Measurements from ENCODE around the gene E2F4. TPM values are rescaled to one million over a fixed set of nuclear protein-coding genes. Genes with fewer than 3 reads are reported as not detected.

The E2F4 gene
- total and polyA plus RNA-seq, 4 donors, result 16.7 to 53.5 (median 40.7) TPM

DNA sequence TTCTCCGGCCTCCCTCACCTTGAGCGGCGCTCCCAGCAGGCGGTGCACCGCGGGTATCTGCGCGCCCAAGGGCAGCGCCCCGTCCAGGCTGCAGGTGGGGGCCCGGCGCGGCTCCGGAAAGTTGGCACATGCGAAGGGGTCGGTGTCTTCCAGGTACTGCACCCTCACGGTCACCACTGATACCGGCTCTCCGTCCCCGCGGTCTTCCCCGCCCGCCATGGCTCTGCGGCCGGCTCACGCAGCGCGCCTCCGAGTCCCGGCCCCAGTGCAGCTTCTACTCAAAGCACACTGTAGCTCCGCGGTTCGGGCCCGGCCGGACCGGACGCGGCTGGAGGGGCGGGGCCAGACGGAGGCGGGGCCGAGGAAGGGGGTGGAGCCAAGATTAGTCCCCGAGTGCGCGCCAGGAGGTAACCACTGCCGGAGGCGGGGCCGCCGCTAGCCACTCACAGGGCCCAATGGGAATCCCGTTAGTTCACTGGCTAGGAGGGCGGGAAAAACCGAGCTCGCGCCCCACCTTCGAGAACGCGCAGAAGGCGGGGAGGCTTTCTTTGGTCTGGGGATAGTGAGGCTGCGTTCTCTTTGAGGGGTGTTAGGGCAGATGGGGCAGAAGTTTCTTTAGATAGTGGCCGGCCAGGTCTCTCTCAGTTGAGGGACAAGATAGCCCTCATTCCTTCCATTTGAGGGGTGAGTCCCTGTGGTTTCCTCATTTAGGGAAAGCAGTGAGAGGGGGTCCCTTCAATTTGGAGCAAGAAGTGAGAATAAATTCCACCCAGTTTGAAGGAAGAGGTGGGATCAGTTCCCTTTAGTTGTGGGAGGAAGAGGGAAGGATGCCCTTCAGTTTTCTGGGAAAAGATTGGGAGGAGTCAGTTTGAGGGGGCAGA is 55.5 kb downstream of the E2F4 start, which contains the start of gene FHOD1:
Gene FHOD1 (minus strand): TSS at position 290 of the 881 bp plus-strand sequence. CDS start 71 bp downstream, at position 219.
- Histone ChIP-seq H3K4me1 (ENCODE audit: control insufficient read depth, insufficient read depth, low read length) (peaks cover 48% of the 10 kb centered on the region), H3K27ac (ENCODE audit: low read depth, low read length) (peak within 1 kb of the TSS; percentile 87), H3K9me3 (ENCODE audit: control insufficient read depth, insufficient read depth, low read length) (no peaks in the 10 kb centered on the region), H3K4me3 (ENCODE audit: low read depth, low read length) (peak within 1 kb of the TSS; percentile 72), H3K36me3 (ENCODE audit: control insufficient read depth, insufficient read depth, low read length) (no peaks in the 10 kb centered on the region), H3K27me3 (ENCODE audit: control insufficient read depth, insufficient read depth, low read length) (peaks cover 8% of the 10 kb centered on the region)
- under 1% methylated on average over 59 of the region's 60 CpGs for WGBS (ENCODE audit: insufficient coverage)
- peak in 5 of 6 donors; percentile 66 to 96 (median 81) for DNase-seq (ENCODE audit: low read depth in 4 of 6, low spot score in 6 of 6)

- 6% methylated on average over 7 of the region's 7 CpGs for WGBS (ENCODE audit: insufficient coverage)
These were observed 56.1 kb downstream of the E2F4 start for GRCh38 chr16:67248073-67248400.

More at GRCh38 chr16:67248073-67248400, 56.1 kb downstream of the E2F4 start:
- H3K4me3 ChIP-seq (ENCODE audit: low read depth, low read length), result peak overlapping the region; percentile 72
- H3K27me3 ChIP-seq (ENCODE audit: control insufficient read depth, insufficient read depth, low read length), result peaks cover 8% of the 10 kb centered on the region
- no peaks in the 10 kb centered on the region for H3K36me3 ChIP-seq (ENCODE audit: control insufficient read depth, insufficient read depth, low read length)
- no peak for DNase-seq (ENCODE audit: low read depth in 4 of 6, low spot score in 6 of 6)
- H3K4me1 ChIP-seq (ENCODE audit: control insufficient read depth, insufficient read depth, low read length), result peaks cover 48% of the 10 kb centered on the region
- H3K9me3 ChIP-seq (ENCODE audit: control insufficient read depth, insufficient read depth, low read length), result no peaks in the 10 kb centered on the region
- H3K27ac ChIP-seq (ENCODE audit: low read depth, low read length), result peak overlapping the region; percentile 54

Small RNAs within 50 kb of the gene (small RNA-seq; reads per million reads assigned to genes)
- gene MIR328 (ENCODE audit: low replicate concordance), result 13.2 reads per million, percentile 96 among the genes with 10 or more reads in this experiment

Other genes starting within 250 kb of the E2F4 start
- gene CES3, start 230.9 kb upstream of the E2F4 start, total RNA-seq, result 1 to 10 TPM in 1 of 2 donors, under 1 TPM in 1; 0.99 to 2.1 TPM
- gene CES3, start 230.9 kb upstream of the E2F4 start, polyA plus RNA-seq (ENCODE audit: insufficient read length in 2 of 2), result 1 to 10 TPM; 1.1 to 1.8 TPM
- gene CES4A, start 203.6 kb upstream of the E2F4 start, total RNA-seq, result 10 to 100 TPM in 1 of 2 donors, 1 to 10 TPM in 1; 9.8 to 22.5 TPM
- gene CES4A, start 203.6 kb upstream of the E2F4 start, polyA plus RNA-seq (ENCODE audit: insufficient read length in 2 of 2), result 10 to 100 TPM; 18.5 to 48.6 TPM
- 10 to 100 TPM; 45.4 to 59.4 TPM for gene CBFB, start 163.0 kb upstream of the E2F4 start, total RNA-seq
- gene CBFB, start 163.0 kb upstream of the E2F4 start, polyA plus RNA-seq (ENCODE audit: insufficient read length in 2 of 2), result 10 to 100 TPM; 36.1 to 38.6 TPM
- 10 to 100 TPM; 15.5 to 32.2 TPM for gene PHAF1, start 82.2 kb upstream of the E2F4 start, total RNA-seq
- gene PHAF1, start 82.2 kb upstream of the E2F4 start, polyA plus RNA-seq (ENCODE audit: insufficient read length in 2 of 2), result 10 to 100 TPM; 23.5 to 24.7 TPM
- gene B3GNT9, start 41.2 kb upstream of the E2F4 start, total RNA-seq, result 10 to 100 TPM; 10.8 to 34.9 TPM
- gene B3GNT9, start 41.2 kb upstream of the E2F4 start, polyA plus RNA-seq (ENCODE audit: insufficient read length in 2 of 2), result 10 to 100 TPM in 1 of 2 donors, 1 to 10 TPM in 1; 6.2 to 11.1 TPM
- 10 to 100 TPM; 12.1 to 13.9 TPM for gene TRADD, start 32.2 kb upstream of the E2F4 start, total RNA-seq
- 10 to 100 TPM; 11.6 to 17.0 TPM for gene TRADD, start 32.2 kb upstream of the E2F4 start, polyA plus RNA-seq (ENCODE audit: insufficient read length in 2 of 2)
- 1 to 10 TPM; 1.9 to 3.9 TPM for gene FBXL8, start 32.2 kb upstream of the E2F4 start, total RNA-seq
- 1 to 10 TPM; 1.8 to 5.3 TPM for gene FBXL8, start 32.2 kb upstream of the E2F4 start, polyA plus RNA-seq (ENCODE audit: insufficient read length in 2 of 2)
- 10 to 100 TPM; 14.0 to 55.0 TPM for gene HSF4, start 27.4 kb upstream of the E2F4 start, total RNA-seq
- 10 to 100 TPM; 28.5 to 54.5 TPM for gene HSF4, start 27.4 kb upstream of the E2F4 start, polyA plus RNA-seq (ENCODE audit: insufficient read length in 2 of 2)
- gene NOL3, start 21.6 kb upstream of the E2F4 start, total RNA-seq, result 10 to 100 TPM; 14.0 to 17.9 TPM
- gene NOL3, start 21.6 kb upstream of the E2F4 start, polyA plus RNA-seq (ENCODE audit: insufficient read length in 2 of 2), result 10 to 100 TPM; 20.3 to 25.4 TPM
- 10 to 100 TPM; 22.2 to 34.6 TPM for gene MATCAP1, start 8.2 kb upstream of the E2F4 start, total RNA-seq
- gene MATCAP1, start 8.2 kb upstream of the E2F4 start, polyA plus RNA-seq (ENCODE audit: insufficient read length in 2 of 2), result 100 to 1,000 TPM; 127 to 157 TPM
- gene EXOC3L1, start 2.0 kb upstream of the E2F4 start, total RNA-seq, result 1 to 10 TPM; 1.1 to 2.3 TPM
- 1 to 10 TPM; 5.4 to 5.5 TPM for gene EXOC3L1, start 2.0 kb upstream of the E2F4 start, polyA plus RNA-seq (ENCODE audit: insufficient read length in 2 of 2)
- 1 to 10 TPM in 1 of 2 donors, under 1 TPM in 1; 0.10 to 1.2 TPM for gene ELMO3, start 7.0 kb downstream of the E2F4 start, total RNA-seq
- gene ELMO3, start 7.0 kb downstream of the E2F4 start, polyA plus RNA-seq (ENCODE audit: insufficient read length in 2 of 2), result 1 to 10 TPM; 1.5 to 2.9 TPM
- 10 to 100 TPM; 18.8 to 39.9 TPM for gene TMEM208, start 35.0 kb downstream of the E2F4 start, total RNA-seq
- 10 to 100 TPM; 51.5 to 57.4 TPM for gene TMEM208, start 35.0 kb downstream of the E2F4 start, polyA plus RNA-seq (ENCODE audit: insufficient read length in 2 of 2)
- gene FHOD1, start 55.3 kb downstream of the E2F4 start, total RNA-seq, result 10 to 100 TPM in 1 of 2 donors, 1 to 10 TPM in 1; 5.4 to 21.5 TPM
- 10 to 100 TPM; 23.9 to 34.3 TPM for gene FHOD1, start 55.3 kb downstream of the E2F4 start, polyA plus RNA-seq (ENCODE audit: insufficient read length in 2 of 2)
- 1 to 10 TPM; 1.4 to 1.7 TPM for gene SLC9A5, start 56.8 kb downstream of the E2F4 start, total RNA-seq
- gene SLC9A5, start 56.8 kb downstream of the E2F4 start, polyA plus RNA-seq (ENCODE audit: insufficient read length in 2 of 2), result 1 to 10 TPM; 6.1 to 9.1 TPM
- gene PLEKHG4, start 87.4 kb downstream of the E2F4 start, total RNA-seq, result 10 to 100 TPM in 1 of 2 donors, 1 to 10 TPM in 1; 6.0 to 10.9 TPM
- 1 to 10 TPM; 5.5 to 6.1 TPM for gene PLEKHG4, start 87.4 kb downstream of the E2F4 start, polyA plus RNA-seq (ENCODE audit: insufficient read length in 2 of 2)
- under 1 TPM; 0.50 to 0.99 TPM for gene KCTD19, start 134.6 kb downstream of the E2F4 start, total RNA-seq
- 1 to 10 TPM; 2.2 to 2.7 TPM for gene KCTD19, start 134.6 kb downstream of the E2F4 start, polyA plus RNA-seq (ENCODE audit: insufficient read length in 2 of 2)
- 1 to 10 TPM; 4.3 to 4.6 TPM for gene LRRC36, start 134.7 kb downstream of the E2F4 start, total RNA-seq
- 10 to 100 TPM in 1 of 2 donors, 1 to 10 TPM in 1; 7.1 to 10.9 TPM for gene LRRC36, start 134.7 kb downstream of the E2F4 start, polyA plus RNA-seq (ENCODE audit: insufficient read length in 2 of 2)
- 10 to 100 TPM; 34.2 to 37.5 TPM for gene TPPP3, start 201.3 kb downstream of the E2F4 start, total RNA-seq
- gene TPPP3, start 201.3 kb downstream of the E2F4 start, polyA plus RNA-seq (ENCODE audit: insufficient read length in 2 of 2), result 100 to 1,000 TPM; 109 to 115 TPM
- 10 to 100 TPM in 1 of 2 donors, 1 to 10 TPM in 1; 3.5 to 12.6 TPM for gene ZDHHC1, start 224.3 kb downstream of the E2F4 start, total RNA-seq
- 10 to 100 TPM; 14.7 to 18.7 TPM for gene ZDHHC1, start 224.3 kb downstream of the E2F4 start, polyA plus RNA-seq (ENCODE audit: insufficient read length in 2 of 2)
- 1 to 10 TPM; 3.0 to 4.6 TPM for gene HSD11B2, start 239.0 kb downstream of the E2F4 start, total RNA-seq
- gene HSD11B2, start 239.0 kb downstream of the E2F4 start, polyA plus RNA-seq (ENCODE audit: insufficient read length in 2 of 2), result 1 to 10 TPM; 5.7 to 9.3 TPM

Data from spinal cord (tissue), 10 donors.